Caco-2 (cell line): Measurements from ENCODE around the gene CA4. TPM values are rescaled to one million over a fixed set of nuclear protein-coding genes. Genes with fewer than 3 reads are reported as not detected.
"Not testable (repeated sequence)": the region's sequence is repeated elsewhere in the genome, so short reads cannot be mapped to it uniquely, and the experiment has no call there.

ENCODE experiments used
- BruUV-seq: library from RNA; stranded (reverse); fragments of 400-500 nt; replicated peaks from 2 replicates; lab custom pipeline; 2021; lab: Mats Ljungman, UMichigan
- CTCF ChIA-PET: fragments of 300-600 bp; sonication (Branson Sonifier 250); formaldehyde crosslinking; loops from one replicate; lab custom pipeline; 2022; ENCODE audit warnings: antibody characterized with exemption; lab: Charles Lee
- POLR2A ChIA-PET: fragments of 300-600 bp; sonication (Branson Sonifier 250); formaldehyde crosslinking; loops from one replicate; lab custom pipeline; 2022; ENCODE audit warnings: antibody characterized with exemption; lab: Charles Lee
- DNase-seq, 2 experiments: peaks; one replicate each; pipeline versions ENCODE4 v3.0.0 to v3.0.0-alpha.2; 2020 to 2022
- H3K27me3 ChIP-seq: replicated peaks from 2 replicates; pipeline ENCODE4 v1.6.0; 2011; ENCODE audit warnings: low read length; ENCODE audit not compliant: control insufficient read depth, insufficient read depth
- H3K36me3 ChIP-seq: 2 replicates; pipeline ENCODE4 v1.5.1; 2011; ENCODE audit warnings: low read length; ENCODE audit not compliant: control insufficient read depth, insufficient read depth
- H3K4me1 ChIP-seq: fragments of 250-450 bp; sonication (Bioruptor Pico); 2 replicates; pipeline ENCODE4 v1.5.1; 2020; ENCODE audit warnings: mild to moderate bottlenecking
- H3K4me3 ChIP-seq: 2 replicates; pipeline ENCODE4 v1.5.1; 2011; ENCODE audit warnings: low read depth, mild to moderate bottlenecking, control low read depth, low read length
- H3K9me3 ChIP-seq: fragments of 250-450 bp; sonication (Bioruptor Pico); 2 replicates; pipeline ENCODE4 v1.5.1; 2020; ENCODE audit warnings: mild to moderate bottlenecking, moderate library complexity
- H3K27ac Mint-ChIP-seq: one replicate; pipeline ENCODE4 v1.8.0; 2022; ENCODE audit warnings: mixed read lengths; ENCODE audit not compliant: unreplicated experiment
- H3K27me3 Mint-ChIP-seq: one replicate; pipeline ENCODE4 v1.8.0; 2022; ENCODE audit warnings: mixed read lengths; ENCODE audit not compliant: insufficient read depth, unreplicated experiment
- H3K36me3 Mint-ChIP-seq: one replicate; pipeline ENCODE4 v1.8.0; 2022; ENCODE audit warnings: mild to moderate bottlenecking, mixed read lengths; ENCODE audit not compliant: insufficient read depth, unreplicated experiment
- H3K4me1 Mint-ChIP-seq: one replicate; pipeline ENCODE4 v1.8.0; 2022; ENCODE audit warnings: low read depth, mixed read lengths; ENCODE audit not compliant: unreplicated experiment
- H3K4me3 Mint-ChIP-seq: one replicate; pipeline ENCODE4 v1.8.0; 2022; ENCODE audit warnings: mild to moderate bottlenecking, moderate library complexity, mixed read lengths; ENCODE audit not compliant: unreplicated experiment
- H3K9me3 Mint-ChIP-seq: one replicate; pipeline ENCODE4 v1.8.0; 2022; ENCODE audit warnings: mixed read lengths; ENCODE audit not compliant: unreplicated experiment
- CTCF ChIP-seq, 2 experiments: fragments of 200-600 bp in 1 of 2; IDR thresholded peaks; 1 replicate in 1 of 2; 2 replicates in 1 of 2; pipeline versions ENCODE4 v1.5.1 to v1.8.0; 2011 to 2022; ENCODE audit warnings: antibody characterized with exemption in 1 of 2, control low read depth in 1 of 2, inconsistent platforms in 1 of 2, low read depth in 1 of 2, low read length in 1 of 2, mild to moderate bottlenecking in 1 of 2, moderate library complexity in 1 of 2; ENCODE audit not compliant: insufficient read depth in 1 of 2, severe bottlenecking in 1 of 2, unreplicated experiment in 1 of 2
- intact Hi-C: fragments of 100-400 bp; cut with micrococcal nuclease; formaldehyde crosslinking; loops from one replicate; pipeline ENCODE4 v1.10.0; 2022; ENCODE audit not compliant: unreplicated experiment
- total RNA-seq: library from RNA; stranded (reverse); gene quantifications from 2 replicates; pipeline ENCODE4 v1.2.3, GENCODE V29; 2022

The CA4 gene
- total RNA-seq, 1 experiment from 2014 or later = not detected

DNA sequence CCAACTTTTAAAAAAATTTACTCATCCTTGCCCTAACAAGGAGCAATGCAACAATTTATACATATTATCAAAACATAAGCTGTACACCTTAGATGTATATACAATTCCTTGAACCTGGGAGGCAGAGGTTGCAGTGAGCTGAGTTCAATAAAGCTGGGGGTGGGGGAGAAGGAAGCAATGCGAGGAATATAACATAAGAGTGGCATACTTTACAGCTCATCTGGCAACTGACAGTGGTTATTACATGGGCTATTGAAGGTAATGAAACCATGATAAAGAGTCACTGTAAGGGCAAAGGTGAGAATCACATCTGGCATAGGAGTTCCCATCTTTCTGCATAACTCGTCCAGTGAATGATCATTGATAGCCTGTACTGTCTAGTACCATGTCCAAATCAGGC, 43.7 kb downstream of the CA4 start:
- Mint-ChIP-seq H3K36me3 (peaks cover 51% of the 10 kb centered on the region), H3K27ac (no peak overlapping the region), H3K27me3 (no peaks in the 10 kb centered on the region), H3K9me3 (no peaks in the 10 kb centered on the region), H3K4me3 (no peak overlapping the region), H3K4me1 (no peaks in the 10 kb centered on the region)
- Histone ChIP-seq H3K27me3 (no peaks in the 10 kb centered on the region), H3K9me3 (no peaks in the 10 kb centered on the region), H3K4me1 (peaks cover 2% of the 10 kb centered on the region; the same call in 1 of the 2 replicates), H3K36me3 (peaks cover 3% of the 10 kb centered on the region; the same call in 1 of the 2 replicates), H3K4me3 (no peak overlapping the region)
- ChIA-PET CTCF (no interaction called here), POLR2A (no interaction called here)
- intact Hi-C loops = no loop called here
- no peak for DNase-seq
- TF ChIP-seq CTCF (IDR thresholded peaks at IDR 0.05; ENCODE audit: insufficient read depth in 1 of 2, low read depth in 1 of 2, low read length in 1 of 2, severe bottlenecking in 1 of 2, unreplicated experiment in 1 of 2) = no peak
- BruUV-seq = no TSS peak

GRCh38 chr17:60194141-60194540, 44.4 kb downstream of the CA4 start:
- H3K4me1 ChIP-seq, H3K27me3 Mint-ChIP-seq, H3K4me3 Mint-ChIP-seq, H3K4me1 Mint-ChIP-seq, H3K27ac Mint-ChIP-seq, BruUV-seq, H3K9me3 ChIP-seq, H3K36me3 ChIP-seq, intact Hi-C loops, H3K4me3 ChIP-seq, CTCF ChIA-PET, DNase-seq, H3K27me3 ChIP-seq, H3K9me3 Mint-ChIP-seq, POLR2A ChIA-PET: not testable (repeated sequence)
- H3K36me3 Mint-ChIP-seq = peaks cover 57% of the 10 kb centered on the region

DNA sequence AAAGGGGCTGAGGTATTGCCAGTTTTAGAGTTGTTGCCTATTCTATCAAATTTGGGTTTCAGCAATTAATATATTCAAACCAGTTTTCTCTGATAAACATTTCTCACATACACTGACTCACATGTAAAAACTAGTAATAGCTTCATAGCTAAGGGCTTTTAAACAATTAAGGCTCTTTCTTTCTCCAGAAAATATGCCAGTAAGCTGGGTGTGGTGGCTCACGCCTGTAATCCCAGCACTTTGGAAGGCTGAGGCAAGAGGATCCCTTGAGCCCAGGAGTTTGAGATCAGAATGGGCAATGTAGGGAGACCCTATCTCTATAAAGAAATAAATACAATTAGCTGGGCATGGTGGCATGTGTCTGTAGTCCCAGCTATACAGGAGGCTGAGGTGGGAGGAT, 48.9 kb downstream of the CA4 start:
- H3K9me3 ChIP-seq, H3K4me3 Mint-ChIP-seq, H3K4me1 ChIP-seq, H3K36me3 ChIP-seq, H3K4me3 ChIP-seq, POLR2A ChIA-PET, H3K27me3 ChIP-seq, DNase-seq, BruUV-seq, H3K9me3 Mint-ChIP-seq, H3K4me1 Mint-ChIP-seq, intact Hi-C loops, CTCF ChIA-PET, H3K27ac Mint-ChIP-seq, H3K27me3 Mint-ChIP-seq: not testable (repeated sequence)
- H3K36me3 Mint-ChIP-seq = peaks cover 51% of the 10 kb centered on the region

DNA sequence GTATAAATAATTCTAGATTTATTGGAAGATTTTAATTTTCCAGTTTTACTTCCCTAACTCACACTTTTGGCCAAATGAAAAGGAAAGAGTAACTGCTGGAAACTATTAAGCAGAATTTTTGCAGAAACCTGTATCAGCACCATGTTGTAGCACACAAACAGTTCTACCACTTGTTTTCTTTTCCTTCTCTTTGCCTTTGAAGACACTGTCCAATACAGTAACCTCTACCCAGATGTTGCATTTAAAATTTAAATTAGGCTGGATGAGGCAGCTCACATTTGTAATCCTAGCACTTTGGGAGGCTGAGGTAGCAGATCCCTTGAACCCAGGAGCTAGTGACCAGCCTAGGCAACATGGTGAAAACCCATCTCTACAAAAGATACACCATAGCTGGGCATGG, 56.0 kb downstream of the CA4 start:
- peaks cover 17% of the 10 kb centered on the region for H3K36me3 Mint-ChIP-seq
- intact Hi-C loops, H3K4me3 ChIP-seq, H3K4me1 ChIP-seq, H3K36me3 ChIP-seq, H3K4me3 Mint-ChIP-seq, H3K9me3 ChIP-seq, CTCF ChIA-PET, H3K27ac Mint-ChIP-seq, H3K27me3 Mint-ChIP-seq, DNase-seq, BruUV-seq, H3K9me3 Mint-ChIP-seq, POLR2A ChIA-PET, H3K27me3 ChIP-seq, H3K4me1 Mint-ChIP-seq: not testable (repeated sequence)

DNA sequence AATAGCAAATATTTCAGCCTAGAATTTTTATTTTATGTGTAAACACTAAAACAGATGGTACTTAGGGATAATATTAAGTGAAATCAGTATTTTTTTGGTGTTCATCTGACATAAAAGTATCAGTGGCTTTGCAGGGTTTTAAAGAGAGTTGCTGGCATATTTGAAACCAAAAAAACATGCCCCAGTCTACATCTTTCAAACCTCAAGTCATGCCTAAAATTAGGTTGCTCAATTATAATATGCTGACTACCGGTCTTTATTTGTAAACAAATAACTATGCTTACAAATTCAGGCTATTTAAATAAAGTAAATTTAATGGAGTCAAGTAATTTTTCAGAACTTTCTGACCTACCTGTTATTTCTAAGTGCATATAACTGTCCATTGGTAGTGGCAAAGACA, 58.5 kb downstream of the CA4 start:
- H3K27ac Mint-ChIP-seq, H3K4me3 Mint-ChIP-seq, H3K36me3 ChIP-seq, BruUV-seq, H3K27me3 Mint-ChIP-seq, H3K4me1 Mint-ChIP-seq, CTCF ChIA-PET, H3K4me1 ChIP-seq, POLR2A ChIA-PET, H3K9me3 Mint-ChIP-seq, DNase-seq, H3K9me3 ChIP-seq, intact Hi-C loops, H3K27me3 ChIP-seq, H3K4me3 ChIP-seq: not testable (repeated sequence)
- H3K36me3 Mint-ChIP-seq = peaks cover 17% of the 10 kb centered on the region
